ENCODE results near the gene ZDHHC21.
"Not testable (repeated sequence)": the region's sequence is repeated elsewhere in the genome, so short reads cannot be mapped to it uniquely, and the experiment has no call there.

Gene ZDHHC21

DNA sequence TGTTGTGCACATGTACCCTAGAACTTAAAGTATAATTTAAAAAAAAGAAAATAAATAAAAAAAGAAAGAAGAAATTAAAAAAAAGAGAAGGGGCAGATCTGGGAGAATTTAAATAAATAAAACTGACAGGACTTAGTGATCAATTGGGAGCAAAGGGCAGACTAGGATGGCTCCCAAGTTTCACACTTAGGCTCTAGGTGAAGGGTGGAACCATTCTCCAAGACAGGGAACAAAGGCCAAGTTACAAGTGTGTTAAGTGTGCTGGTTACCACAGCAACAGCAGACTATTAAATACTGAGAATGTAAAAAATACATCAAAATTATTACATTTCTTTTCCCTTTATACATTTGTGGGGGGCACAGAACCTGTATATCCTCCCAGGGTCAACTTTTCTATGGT, 7.1 kb downstream of the ZDHHC21 start:
- no peak overlapping the region for H3K4me3 ChIP-seq (ENCODE audit: low read depth, low read length)

DNA sequence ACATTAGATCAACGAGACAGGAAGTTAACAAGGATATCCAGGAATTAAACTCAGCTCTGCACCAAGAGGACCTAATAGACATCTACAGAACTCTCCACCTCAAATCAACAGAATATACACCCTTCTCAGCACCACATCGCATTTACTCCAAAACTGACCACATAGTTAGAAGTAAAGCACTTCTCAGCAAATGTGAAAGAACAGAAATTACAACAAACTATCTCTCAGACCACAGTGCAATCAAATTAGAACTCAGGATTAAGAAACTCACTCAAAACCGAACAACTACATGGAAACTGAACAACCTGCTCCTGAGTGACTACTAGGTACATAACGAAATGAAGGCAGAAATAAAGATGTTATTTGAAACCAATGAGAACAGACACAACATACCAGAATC, 10.6 kb downstream of the ZDHHC21 start:
- not testable (repeated sequence) for H3K4me3 ChIP-seq (ENCODE audit: low read depth, low read length)

DNA sequence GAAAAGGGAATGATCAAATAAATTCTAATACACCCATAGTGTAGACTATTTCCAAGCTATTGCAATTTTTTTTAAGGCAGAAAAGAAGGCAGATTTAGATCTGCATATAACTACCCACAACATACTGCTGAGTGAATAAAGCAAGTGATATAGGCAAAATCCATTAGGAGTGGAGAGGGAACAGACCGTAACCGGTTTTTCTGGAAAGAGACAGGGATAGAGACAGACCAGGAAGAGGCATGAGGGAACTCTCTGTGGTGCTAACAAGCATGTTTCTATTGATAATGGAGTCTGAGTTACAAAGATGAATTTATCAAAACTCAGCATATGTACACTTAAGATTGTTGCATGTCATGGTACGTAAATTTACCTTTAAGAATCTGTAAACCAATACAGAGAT, 14.5 kb downstream of the ZDHHC21 start:
- no peak overlapping the region for H3K4me3 ChIP-seq (ENCODE audit: low read depth, low read length)

DNA sequence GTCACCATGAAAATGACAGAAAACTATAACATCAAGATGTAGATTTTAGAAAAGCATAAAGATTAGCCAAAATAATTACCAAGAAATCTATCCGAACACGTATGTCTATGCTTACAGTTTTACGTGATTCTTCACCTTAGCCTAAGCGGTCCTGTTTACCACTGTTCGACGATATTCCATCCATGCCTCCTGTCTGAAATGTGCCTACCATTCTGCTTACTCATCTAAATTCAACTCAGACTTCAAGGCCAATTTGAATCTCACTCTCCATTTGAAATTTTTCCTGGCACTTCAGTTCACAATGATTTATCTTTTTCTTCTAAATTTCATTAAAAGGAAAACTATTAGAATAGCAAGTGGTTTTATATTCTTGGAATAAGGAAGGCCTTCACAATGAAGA, 15.4 kb downstream of the ZDHHC21 start:
- H3K4me3 ChIP-seq (ENCODE audit: low read depth, low read length), result no peak overlapping the region

DNA sequence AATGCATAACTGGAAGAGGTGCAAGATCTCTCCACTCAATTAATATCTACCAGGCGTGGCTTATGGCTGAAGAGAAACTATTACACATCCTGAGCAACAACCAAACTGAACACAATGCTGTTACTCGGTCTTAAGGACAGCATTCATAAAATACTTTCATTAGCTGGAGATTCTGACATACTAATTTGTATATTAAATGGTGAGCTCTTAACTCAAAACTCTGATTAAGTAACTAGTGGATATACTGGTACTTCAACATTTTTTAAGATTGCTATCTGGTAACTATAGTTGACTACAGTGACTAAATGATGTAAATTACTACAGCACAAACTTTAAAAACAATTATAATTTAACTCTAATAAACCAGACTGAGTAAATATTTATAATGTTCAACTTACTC, 15.8 kb downstream of the ZDHHC21 start:
- no peak overlapping the region for H3K4me3 ChIP-seq (ENCODE audit: low read depth, low read length)

DNA sequence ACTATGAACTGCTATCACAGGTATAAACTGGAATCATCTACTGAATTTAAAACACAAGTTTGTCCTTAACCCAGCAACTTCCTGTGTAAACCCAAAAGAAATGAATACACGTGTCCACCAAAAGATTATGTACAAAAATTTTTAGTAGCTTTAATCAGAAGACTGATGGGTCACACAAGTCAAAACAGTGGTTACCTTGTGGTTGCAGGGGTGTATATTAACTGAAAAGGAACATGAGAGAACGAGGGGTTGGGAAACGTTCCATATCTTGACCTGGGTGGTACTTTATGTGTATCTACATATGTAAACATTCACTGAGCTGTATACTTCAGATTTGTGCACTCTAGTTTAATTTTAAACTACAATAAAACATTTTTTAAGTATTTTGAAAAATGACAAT, 18.6 kb downstream of the ZDHHC21 start:
- H3K4me3 ChIP-seq (ENCODE audit: low read depth, low read length), result no peak overlapping the region

DNA sequence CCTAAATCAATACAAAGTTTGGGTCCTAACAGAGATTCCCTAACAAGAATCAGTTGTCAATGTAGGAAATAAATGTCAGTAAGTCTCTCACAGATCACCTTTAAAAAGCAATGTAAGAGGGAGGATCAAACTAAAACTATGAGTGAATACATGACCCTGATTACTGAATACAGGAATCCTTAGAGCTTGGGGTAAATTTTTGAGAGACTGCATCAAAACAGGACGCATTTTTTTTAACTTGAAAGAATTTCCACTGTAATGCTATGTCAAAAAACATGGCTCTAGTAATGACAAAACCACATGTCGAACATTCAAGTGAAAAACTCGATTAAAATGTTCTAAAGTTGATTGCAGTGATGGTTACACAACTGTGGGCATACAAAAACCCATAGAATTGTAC, 21.9 kb downstream of the ZDHHC21 start:
- H3K4me3 ChIP-seq (ENCODE audit: low read depth, low read length), result no peak overlapping the region

DNA sequence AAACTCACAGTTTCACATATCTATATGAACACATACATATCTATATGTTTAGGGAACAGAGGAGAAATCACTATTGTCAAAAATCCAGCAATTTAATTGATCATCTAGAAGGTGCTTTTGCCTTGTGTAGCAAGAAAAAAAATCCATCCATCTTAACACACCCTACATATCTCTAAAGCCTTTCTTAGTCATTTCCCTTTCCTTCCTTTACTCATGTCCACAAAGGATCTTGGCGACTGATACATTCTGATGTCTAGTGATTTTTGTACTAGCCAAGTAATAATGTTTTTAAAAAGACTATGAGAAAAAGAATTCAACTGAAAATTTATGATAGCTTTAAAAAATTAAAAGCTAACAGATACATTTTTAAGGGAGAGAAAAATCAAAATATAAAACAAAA, 22.5 kb downstream of the ZDHHC21 start:
- H3K4me3 ChIP-seq (ENCODE audit: low read depth, low read length), result no peak overlapping the region

DNA sequence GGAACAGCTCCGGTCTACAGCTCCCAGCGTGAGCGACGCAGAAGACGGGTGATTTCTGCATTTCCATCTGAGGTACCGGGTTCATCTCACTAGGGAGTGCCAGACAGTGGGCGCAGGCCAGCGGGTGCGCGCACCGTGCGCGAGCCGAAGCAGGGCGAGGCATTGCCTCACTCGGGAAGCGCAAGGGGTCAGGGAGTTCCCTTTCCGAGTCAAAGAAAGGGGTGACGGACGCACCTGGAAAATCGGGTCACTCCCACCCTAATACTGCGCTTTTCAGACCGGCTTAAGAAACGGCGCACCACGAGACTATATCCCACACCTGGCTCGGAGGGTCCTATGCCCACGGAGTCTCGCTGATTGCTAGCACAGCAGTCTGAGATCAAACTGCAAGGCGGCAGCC, 29.2 kb downstream of the ZDHHC21 start:
- not testable (repeated sequence) for H3K4me3 ChIP-seq (ENCODE audit: low read depth, low read length)

DNA sequence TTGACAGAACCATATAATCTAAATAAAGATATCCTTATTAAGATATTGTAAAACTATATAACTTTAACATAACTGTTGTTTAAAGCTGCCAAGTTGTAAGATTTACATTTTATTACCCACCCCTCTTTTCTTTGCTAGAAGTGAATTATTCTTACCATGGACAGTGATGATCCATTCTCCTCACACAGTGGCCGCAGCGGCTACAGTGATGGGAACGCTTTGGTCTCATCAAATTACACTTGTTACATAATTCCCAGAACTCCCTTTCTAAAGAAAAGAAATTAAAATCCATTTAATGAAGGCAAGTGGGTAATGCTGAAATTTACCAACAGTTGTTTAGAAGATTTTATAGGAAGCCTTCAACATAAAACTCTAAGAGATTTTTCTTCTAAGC, 31.2 kb downstream of the ZDHHC21 start:
- no peak overlapping the region for H3K4me3 ChIP-seq (ENCODE audit: low read depth, low read length)

DNA sequence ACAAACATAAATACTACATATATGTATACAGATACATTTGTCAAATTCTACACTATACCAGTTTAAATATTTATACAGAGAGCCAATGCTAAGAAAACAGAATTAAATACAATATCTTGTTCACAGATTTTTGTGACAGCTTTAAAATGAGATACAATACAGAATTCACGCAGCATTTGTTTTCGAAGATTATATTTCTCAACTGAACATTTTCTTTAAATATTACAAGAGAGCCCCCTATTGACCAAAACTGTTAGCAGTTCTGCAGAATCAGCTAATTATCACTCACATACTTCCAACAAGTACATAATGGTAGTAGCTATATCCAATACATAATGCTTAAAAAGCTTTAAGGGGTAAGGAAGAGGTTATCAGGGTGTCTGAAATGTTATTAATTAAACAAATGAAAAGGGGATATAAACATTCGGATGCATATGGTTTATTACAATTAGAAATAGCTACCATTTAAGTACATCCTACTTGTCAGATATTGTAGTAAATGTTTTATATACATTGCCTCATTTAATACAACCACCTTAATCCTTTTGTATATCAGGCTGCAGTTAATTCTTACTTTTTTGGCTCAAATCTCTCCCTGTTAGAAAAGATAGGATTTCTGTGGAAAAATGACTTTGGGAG, 31.7 kb downstream of the ZDHHC21 start:
- H3K4me3 ChIP-seq (ENCODE audit: low read depth, low read length), result no peak overlapping the region

DNA sequence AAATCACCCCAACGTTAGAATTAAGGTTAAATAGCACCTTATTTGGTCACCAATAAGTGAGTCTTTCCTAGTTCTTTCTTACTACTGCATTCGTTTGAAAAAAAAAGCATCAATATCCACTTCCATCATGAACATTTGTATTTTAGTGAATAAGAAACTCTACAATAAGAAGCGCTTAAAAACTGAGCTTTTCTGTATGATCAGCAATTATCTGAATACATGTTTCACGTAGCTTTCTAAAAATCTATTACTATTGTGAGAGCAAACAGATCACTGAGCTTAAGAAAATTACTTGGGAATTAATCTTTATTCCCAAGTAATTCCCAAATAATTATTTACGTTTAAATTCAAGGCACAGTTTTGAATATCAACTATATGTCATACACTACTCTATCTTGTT, 32.5 kb downstream of the ZDHHC21 start:
- no peak overlapping the region for H3K4me3 ChIP-seq (ENCODE audit: low read depth, low read length)

DNA sequence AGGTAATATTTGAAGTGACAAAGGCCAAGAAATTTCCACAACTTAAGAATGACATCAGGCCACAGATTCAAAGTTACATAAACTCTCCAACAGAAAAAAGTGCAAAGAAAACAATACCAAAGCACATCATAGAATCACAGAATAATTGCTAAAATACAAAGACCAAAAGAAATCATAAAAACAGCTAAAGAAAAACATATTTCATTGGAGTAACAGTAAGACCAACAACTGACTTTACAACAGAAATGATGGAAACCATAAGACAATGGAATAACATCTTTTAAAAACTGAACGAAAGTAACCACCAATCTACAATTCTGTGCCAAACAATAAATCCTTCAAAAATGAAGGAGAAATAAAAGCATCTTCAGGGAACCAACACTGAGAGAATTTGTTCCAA, 38.3 kb downstream of the ZDHHC21 start:
- no peak overlapping the region for H3K4me3 ChIP-seq (ENCODE audit: low read depth, low read length)

DNA sequence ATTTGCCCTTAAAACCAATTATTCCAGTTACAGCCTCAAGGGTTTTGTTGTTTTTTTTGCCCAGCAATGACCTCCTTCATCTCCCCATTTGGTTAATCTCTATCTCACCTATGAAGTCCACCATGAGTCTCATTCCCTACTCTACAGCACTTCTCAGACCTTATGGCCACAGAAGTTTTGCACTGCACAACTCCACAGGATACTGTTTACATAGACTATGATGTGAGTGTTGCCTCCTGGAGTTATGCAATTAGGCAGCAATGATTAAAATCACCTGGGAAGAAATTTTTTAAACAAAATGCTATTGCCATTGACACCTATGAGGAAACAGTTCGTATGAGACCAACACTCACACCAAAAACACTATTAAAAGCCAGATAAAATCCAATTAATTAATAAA, 39.7 kb downstream of the ZDHHC21 start:
- no peak overlapping the region for H3K4me3 ChIP-seq (ENCODE audit: low read depth, low read length)

DNA sequence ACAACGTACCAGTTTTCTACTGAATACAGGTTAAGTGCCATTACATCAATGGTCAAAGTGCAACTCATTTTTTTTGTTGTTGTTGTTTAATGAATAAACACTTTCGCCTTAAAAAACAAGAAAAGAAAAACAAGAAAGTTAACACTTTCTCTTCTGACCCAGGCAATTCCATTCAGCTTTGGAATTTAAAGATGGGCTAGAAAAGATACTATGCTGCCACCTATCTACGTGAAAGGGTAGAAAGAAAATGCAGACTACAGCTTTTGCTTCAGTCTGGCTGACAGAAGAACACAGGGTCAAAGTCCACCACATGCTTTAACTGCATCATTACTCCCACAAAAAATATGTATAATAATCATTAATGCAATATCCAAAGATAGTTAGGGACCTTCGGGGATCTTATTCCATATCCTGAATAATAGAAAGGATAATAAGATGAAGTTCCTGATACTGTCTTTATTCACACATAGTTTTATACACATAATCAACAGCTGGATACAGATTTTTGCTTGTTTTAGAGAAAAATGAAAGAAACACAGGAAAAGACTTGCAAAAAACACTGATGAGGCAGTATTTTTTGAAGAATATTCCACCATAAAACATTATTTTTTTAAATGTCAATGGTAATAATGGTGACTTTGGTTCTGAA, 40.4 kb downstream of the ZDHHC21 start:
- H3K4me3 ChIP-seq (ENCODE audit: low read depth, low read length), result no peak overlapping the region

DNA sequence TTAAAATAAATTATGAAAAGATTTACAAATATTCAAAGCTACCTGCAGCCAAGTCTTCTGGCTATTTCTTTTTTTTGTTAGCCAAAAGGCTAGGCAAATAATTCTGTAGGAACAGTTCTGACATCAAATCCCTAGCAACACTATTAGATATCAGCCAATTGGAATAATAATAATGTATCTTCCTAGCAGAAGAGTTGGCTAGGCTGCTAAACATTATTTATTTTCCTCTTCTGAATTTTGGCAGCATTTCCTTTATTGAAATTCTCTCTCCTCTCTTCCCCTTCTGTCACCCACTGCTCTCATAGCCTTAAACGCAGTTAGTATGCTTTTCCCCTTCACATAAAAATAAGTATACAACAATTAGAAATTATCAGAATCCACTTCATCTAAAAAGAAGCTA, 42.6 kb downstream of the ZDHHC21 start:
- H3K4me3 ChIP-seq (ENCODE audit: low read depth, low read length), result no peak overlapping the region

DNA sequence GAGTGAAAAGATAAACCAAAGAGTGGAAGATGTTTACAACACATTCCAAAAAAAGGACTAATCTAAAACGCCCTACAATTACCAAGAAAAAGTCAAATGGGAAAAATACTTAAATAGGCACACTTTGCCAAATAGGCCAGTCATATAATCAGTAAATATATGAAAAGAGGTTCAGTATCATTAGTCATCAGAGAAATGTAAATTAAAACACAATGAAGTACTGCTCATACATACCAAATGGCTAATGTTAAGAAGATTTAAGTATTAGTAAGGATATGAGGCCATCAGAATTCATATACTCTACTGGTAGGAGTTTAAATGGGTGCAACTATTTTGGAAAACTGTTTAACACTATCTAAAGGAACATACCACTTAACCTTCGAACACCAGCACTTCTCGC, 47.6 kb downstream of the ZDHHC21 start:
- no peak overlapping the region for H3K4me3 ChIP-seq (ENCODE audit: low read depth, low read length)

DNA sequence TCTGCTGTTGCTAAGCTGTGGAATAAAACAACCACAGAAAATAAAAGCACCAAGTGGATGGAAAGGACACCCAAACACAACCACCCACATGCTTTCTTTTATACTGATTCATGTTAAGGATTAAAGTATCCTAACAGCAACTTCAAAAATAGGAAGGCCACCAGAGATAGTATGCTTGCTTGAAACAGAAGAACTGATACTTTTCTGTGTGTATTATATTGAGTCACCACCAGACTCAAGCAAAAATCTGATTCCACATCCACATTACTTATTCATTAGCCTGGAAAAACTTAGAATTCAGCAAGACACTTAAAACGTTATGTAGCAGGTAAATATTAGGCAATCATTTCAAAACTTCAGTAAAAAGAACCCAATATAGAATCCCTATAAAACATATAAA, 52.3 kb downstream of the ZDHHC21 start:
- no peak overlapping the region for H3K4me3 ChIP-seq (ENCODE audit: low read depth, low read length)

DNA sequence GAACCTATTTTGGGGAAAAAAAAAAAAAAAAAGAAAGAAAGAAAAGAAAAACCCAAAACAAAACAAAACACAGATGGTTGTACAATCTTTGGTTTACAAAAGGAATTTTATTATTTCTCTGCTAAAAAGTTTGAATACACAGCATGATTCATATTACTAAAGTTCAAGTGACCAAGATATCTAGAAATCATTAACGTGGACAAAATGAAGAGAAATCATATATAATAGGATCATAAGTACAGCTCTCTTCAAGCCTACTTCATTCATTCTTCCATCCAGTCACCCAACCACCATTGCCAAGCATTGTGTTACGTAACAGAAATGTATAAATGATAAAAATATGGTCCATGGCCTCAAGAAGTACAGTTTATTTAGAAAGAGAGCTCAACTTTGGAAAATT, 52.9 kb downstream of the ZDHHC21 start:
- no peak overlapping the region for H3K4me3 ChIP-seq (ENCODE audit: low read depth, low read length)

DNA sequence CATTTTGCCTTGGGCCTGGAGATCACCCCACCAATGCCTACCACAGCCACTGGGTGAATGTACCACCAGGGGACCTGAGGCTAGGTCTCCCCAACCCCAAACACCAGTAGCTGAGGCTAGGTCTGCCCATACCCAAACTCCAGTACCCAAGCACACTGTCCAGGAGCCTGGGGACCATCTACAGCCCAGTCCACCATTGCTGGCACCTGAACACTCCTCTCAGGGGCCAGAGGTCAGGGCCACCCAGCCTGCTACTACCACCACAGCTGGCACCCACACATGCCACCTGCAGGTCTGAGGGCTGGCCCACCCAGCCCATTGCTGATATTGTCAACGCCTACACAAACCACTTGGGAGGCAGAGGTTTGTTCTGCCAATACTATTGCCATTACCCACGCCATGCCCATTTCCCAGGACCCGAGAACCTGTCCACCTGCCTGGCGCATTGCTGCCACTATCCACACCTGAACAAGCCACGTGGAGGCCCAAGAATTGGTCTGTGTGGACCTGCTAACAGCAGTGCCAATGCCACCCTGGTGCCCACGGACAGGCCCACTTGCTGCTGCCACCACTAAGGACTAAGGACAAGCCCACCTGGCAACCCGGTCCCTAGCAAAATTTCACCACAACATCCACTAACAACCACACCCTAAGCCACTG, 59.2 kb downstream of the ZDHHC21 start:
- H3K4me3 ChIP-seq (ENCODE audit: low read depth, low read length), result no peak overlapping the region

DNA sequence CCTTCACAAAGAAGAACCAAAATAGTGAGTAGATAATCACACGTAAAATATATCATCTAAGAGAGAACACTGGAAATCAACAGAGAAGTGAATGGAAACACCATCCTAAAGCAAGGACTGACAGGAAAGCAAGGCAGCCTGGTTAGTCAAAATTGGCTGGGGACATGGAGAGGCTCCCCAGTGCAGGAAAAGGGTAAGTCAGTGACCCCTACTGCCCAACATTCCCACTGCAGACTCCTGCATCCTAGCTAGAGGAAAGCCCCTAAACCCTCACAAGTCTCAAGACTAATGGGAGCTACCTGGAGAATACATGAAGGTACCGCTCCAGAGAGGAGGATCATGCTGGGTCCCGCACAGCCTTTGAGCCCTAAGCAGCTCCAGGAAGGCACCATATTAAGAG, 60.1 kb downstream of the ZDHHC21 start:
- H3K4me3 ChIP-seq (ENCODE audit: low read depth, low read length), result no peak overlapping the region

DNA sequence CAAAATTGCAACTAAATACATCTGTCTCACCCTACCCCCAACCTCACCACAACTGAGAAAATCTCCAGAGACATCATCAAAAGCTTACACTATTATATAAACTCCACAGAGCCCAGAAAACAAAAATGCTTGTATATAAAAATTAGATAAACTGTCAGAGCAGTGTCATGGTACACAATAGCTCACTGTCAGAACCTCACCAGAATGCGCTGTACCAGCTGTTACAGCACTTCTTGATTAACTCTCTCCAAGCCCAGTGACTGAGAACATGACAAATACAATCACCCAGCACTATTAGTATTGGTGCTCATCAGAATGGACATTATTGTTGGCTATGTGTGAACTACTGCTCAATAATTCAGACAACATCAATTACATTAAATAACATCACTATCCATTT, 65.7 kb downstream of the ZDHHC21 start:
- no peak overlapping the region for H3K4me3 ChIP-seq (ENCODE audit: low read depth, low read length)

All from iPS-11a (cell line).